DOHH2 (cell line): ENCODE results near the gene ORAI2.

Experiments used
- CTCF ChIP-seq: fragments of 200-600 bp; sonication (generic); IDR thresholded peaks from one replicate; pipeline ENCODE4 v1.5.1; 2014; ENCODE audit warnings: antibody characterized with exemption, mild to moderate bottlenecking, low read depth, low read length; ENCODE audit not compliant: poor library complexity, severe bottlenecking
- EZH2phosphoT487 ChIP-seq: fragments of 200-600 bp; sonication (generic); IDR thresholded peaks from 2 replicates; pipeline ENCODE4 v1.6.1; 2017; ENCODE audit warnings: borderline replicate concordance, mild to moderate bottlenecking, antibody characterized with exemption, low read length, moderate library complexity, mixed read lengths

GRCh38 chr7:102412548-102412947 lies 20.8 kb upstream of the ORAI2 start:
- TF ChIP-seq CTCF: peak; percentile 62
- TF ChIP-seq EZH2phosphoT487: no peak
